ENCODE results near the gene ARF5.

ARF5 gene

GRCh38 chr7:127589896-127590295 lies 1.7 kb downstream of the ARF5 start:
- no peak for DNase-seq

GRCh38 chr7:127591189-127591588 lies 3.0 kb downstream of the ARF5 start:
- DNase-seq = no peak

GRCh38 chr7:127591591-127591990 lies 3.4 kb downstream of the ARF5 start:
- no peak for DNase-seq

- DNase-seq = no peak
Measured at GRCh38 chr7:127592550-127592949, 4.3 kb downstream of the ARF5 start.

- DNase-seq = no peak
Measured at GRCh38 chr7:127594490-127594889, 6.3 kb downstream of the ARF5 start.

GRCh38 chr7:127595737-127596136 lies 7.5 kb downstream of the ARF5 start:
- no peak for DNase-seq

- no peak for DNase-seq
Measured at GRCh38 chr7:127598318-127598717, 10.1 kb downstream of the ARF5 start.

GRCh38 chr7:127600885-127601284 lies 12.7 kb downstream of the ARF5 start:
- no peak for DNase-seq

GRCh38 chr7:127608446-127608845 lies 20.2 kb downstream of the ARF5 start:
- no peak for DNase-seq

- no peak for DNase-seq
Measured at GRCh38 chr7:127609297-127609696, 21.1 kb downstream of the ARF5 start.

GRCh38 chr7:127612263-127612662 lies 24.1 kb downstream of the ARF5 start:
- DNase-seq = no peak

GRCh38 chr7:127616724-127617123 lies 28.5 kb downstream of the ARF5 start:
- no peak for DNase-seq

GRCh38 chr7:127618042-127618441 lies 29.8 kb downstream of the ARF5 start, which contains the start of gene PAX4:
TSS of gene PAX4 (minus strand) at chr7:127618142. CDS start at chr7:127615928, 2,214 bp downstream.
- no peak for DNase-seq

GRCh38 chr7:127618775-127619174 lies 30.6 kb downstream of the ARF5 start:
- no peak for DNase-seq

GRCh38 chr7:127619681-127620405 lies 31.6 kb downstream of the ARF5 start:
- no peak for DNase-seq

- DNase-seq = no peak
Measured at GRCh38 chr7:127620406-127621233, 32.4 kb downstream of the ARF5 start.

- no peak for DNase-seq
Measured at GRCh38 chr7:127625331-127625730, 37.1 kb downstream of the ARF5 start.

GRCh38 chr7:127628445-127628844 lies 40.2 kb downstream of the ARF5 start:
- no peak for DNase-seq

- peak; percentile 45 for DNase-seq
Measured at GRCh38 chr7:127629268-127629854, 41.1 kb downstream of the ARF5 start.

- no peak for DNase-seq
Measured at GRCh38 chr7:127632276-127632910, 44.2 kb downstream of the ARF5 start.

- no peak for DNase-seq
Measured at GRCh38 chr7:127635659-127636285, 47.6 kb downstream of the ARF5 start.

- no peak for DNase-seq
Measured at GRCh38 chr7:127638197-127638596, 50.0 kb downstream of the ARF5 start.

Measured in activated T-cell treated with anti-CD3 and anti-CD28 coated beads, Interleukin-2, amount 50 U/mL, for 1 hour (primary cell).